ENCODE measurements around the gene IFNE.
A peak's percentile ranks its signal among the peaks of the same experiment; 100 is the strongest.
"Not testable (repeated sequence)": the region's sequence is repeated elsewhere in the genome, so short reads cannot be mapped to it uniquely, and the experiment has no call there.

Gene IFNE

GRCh38 chr9:21491756-21492155, 9.6 kb upstream of the IFNE start:
- no peak for DNase-seq

- DNase-seq: no peak
Measured at GRCh38 chr9:21481470-21482056, 550 bp downstream of the IFNE start.

- DNase-seq: no peak
Measured at GRCh38 chr9:21479152-21479702, 2.9 kb downstream of the IFNE start.

GRCh38 chr9:21477466-21477865, 4.6 kb downstream of the IFNE start:
- no peak for DNase-seq

GRCh38 chr9:21473236-21473635, 8.9 kb downstream of the IFNE start:
- DNase-seq: no peak

GRCh38 chr9:21470126-21470525, 12.0 kb downstream of the IFNE start:
- no peak for DNase-seq

- no peak for DNase-seq
Measured at GRCh38 chr9:21465859-21466518, 16.1 kb downstream of the IFNE start.

- DNase-seq: no peak
Measured at GRCh38 chr9:21465138-21465537, 17.0 kb downstream of the IFNE start.

- no peak for DNase-seq
Measured at GRCh38 chr9:21461377-21461776, 20.7 kb downstream of the IFNE start.

GRCh38 chr9:21455320-21455719, 26.8 kb downstream of the IFNE start:
- DNase-seq: no peak

- no peak for DNase-seq
Measured at GRCh38 chr9:21454149-21454548, 28.0 kb downstream of the IFNE start.

- DNase-seq: no peak
Measured at GRCh38 chr9:21452681-21453080, 29.4 kb downstream of the IFNE start.

GRCh38 chr9:21450733-21451394, 31.2 kb downstream of the IFNE start:
- no peak for DNase-seq

- not testable (repeated sequence) for DNase-seq
Measured at GRCh38 chr9:21449312-21449711, 32.8 kb downstream of the IFNE start.

GRCh38 chr9:21443849-21444625, 38.1 kb downstream of the IFNE start:
- no peak for DNase-seq

- DNase-seq: no peak
Measured at GRCh38 chr9:21440139-21440538, 42.0 kb downstream of the IFNE start, which contains the start of gene IFNA1. Gene IFNA1, plus strand, starts transcription at chr9:21440439. Its CDS starts 69 bp downstream, at chr9:21440508.

GRCh38 chr9:21435015-21435383, 47.1 kb downstream of the IFNE start:
- not testable (repeated sequence) for DNase-seq

GRCh38 chr9:21434202-21435014, 47.7 kb downstream of the IFNE start:
- peak; percentile 29 to 36 for DNase-seq

- no peak for DNase-seq
Measured at GRCh38 chr9:21432672-21433425, 49.3 kb downstream of the IFNE start.

Measured in activated T-cell treated with anti-CD3 and anti-CD28 coated beads, Interleukin-2, amount 50 U/mL, for 48 hours (primary cell).